ENCODE measurements around the gene SH3D19.
"Not testable (repeated sequence)": the region's sequence is repeated elsewhere in the genome, so short reads cannot be mapped to it uniquely, and the experiment has no call there.

SH3D19 gene

GRCh38 chr4:151267822-151268535 is 57.4 kb downstream of the SH3D19 start:
- no peak for DNase-seq (ENCODE audit: low read depth)

GRCh38 chr4:151267104-151267503 is 58.3 kb downstream of the SH3D19 start:
- no peak for DNase-seq (ENCODE audit: low read depth)

- no peak for DNase-seq (ENCODE audit: low read depth)
Observed at GRCh38 chr4:151266497-151266896, 58.9 kb downstream of the SH3D19 start.

- DNase-seq (ENCODE audit: low read depth): no peak
Observed at GRCh38 chr4:151263455-151263854, 62.0 kb downstream of the SH3D19 start.

- no peak for DNase-seq (ENCODE audit: low read depth)
Observed at GRCh38 chr4:151260526-151260925, 64.9 kb downstream of the SH3D19 start.

GRCh38 chr4:151259752-151260151 is 65.7 kb downstream of the SH3D19 start:
- DNase-seq (ENCODE audit: low read depth): no peak

GRCh38 chr4:151257704-151258103 is 67.7 kb downstream of the SH3D19 start:
- DNase-seq (ENCODE audit: low read depth): no peak

GRCh38 chr4:151256134-151256533 is 69.3 kb downstream of the SH3D19 start:
- no peak for DNase-seq (ENCODE audit: low read depth)

- DNase-seq (ENCODE audit: low read depth): not testable (repeated sequence)
Observed at GRCh38 chr4:151255680-151256079, 69.7 kb downstream of the SH3D19 start.

GRCh38 chr4:151255226-151255625 is 70.2 kb downstream of the SH3D19 start:
- DNase-seq (ENCODE audit: low read depth): not testable (repeated sequence)

- no peak for DNase-seq (ENCODE audit: low read depth)
Observed at GRCh38 chr4:151251603-151252304, 73.7 kb downstream of the SH3D19 start.

- DNase-seq (ENCODE audit: low read depth): no peak
Observed at GRCh38 chr4:151250706-151251105, 74.7 kb downstream of the SH3D19 start.

- no peak for DNase-seq (ENCODE audit: low read depth)
Observed at GRCh38 chr4:151248519-151248918, 76.9 kb downstream of the SH3D19 start.

- DNase-seq (ENCODE audit: low read depth): no peak
Observed at GRCh38 chr4:151247395-151247794, 78.0 kb downstream of the SH3D19 start.

- DNase-seq (ENCODE audit: low read depth): no peak
Observed at GRCh38 chr4:151246742-151247141, 78.7 kb downstream of the SH3D19 start.

GRCh38 chr4:151242305-151242704 is 83.1 kb downstream of the SH3D19 start:
- no peak for DNase-seq (ENCODE audit: low read depth)

GRCh38 chr4:151239608-151240007 is 85.8 kb downstream of the SH3D19 start:
- DNase-seq (ENCODE audit: low read depth): no peak

GRCh38 chr4:151238477-151238876 is 86.9 kb downstream of the SH3D19 start:
- no peak for DNase-seq (ENCODE audit: low read depth)

- no peak for DNase-seq (ENCODE audit: low read depth)
Observed at GRCh38 chr4:151236036-151236435, 89.4 kb downstream of the SH3D19 start.

GRCh38 chr4:151235373-151235772 is 90.0 kb downstream of the SH3D19 start:
- not testable (repeated sequence) for DNase-seq (ENCODE audit: low read depth)

GRCh38 chr4:151233600-151233999 is 91.8 kb downstream of the SH3D19 start:
- DNase-seq (ENCODE audit: low read depth): no peak

- no peak for DNase-seq (ENCODE audit: low read depth)
Observed at GRCh38 chr4:151231915-151232595, 93.3 kb downstream of the SH3D19 start.

All from activated T-cell treated with anti-CD3 and anti-CD28 coated beads for 24 hours (primary cell).